ENCODE results near the gene CABLES1. TPM values are rescaled to one million over a fixed set of nuclear protein-coding genes. Genes with fewer than 3 reads are reported as not detected.

Gene CABLES1
- total and polyA plus RNA-seq, 2 donors from 2014 or later, result 7.6 to 40.5 TPM

GRCh38 chr18:23207994-23208393 is 72.7 kb downstream of the CABLES1 start:
- DNase-seq (no peak), FAIRE-seq (no peak)
- Histone ChIP-seq H3K27ac (ENCODE audit: low read depth in 2 of 2, low read length in 2 of 2) (no peak overlapping the region), H3K9me3 (ENCODE audit: control insufficient read depth in 2 of 3, insufficient read depth in 1 of 3, low read length in 3 of 3) (no peaks in the 10 kb centered on the region), H3K36me3 (ENCODE audit: control insufficient read depth in 2 of 3, insufficient read depth in 3 of 3, low read length in 3 of 3) (peaks cover 0 to 6% (median 0%) of the 10 kb centered on the region in 3 donors), H3K4me1 (ENCODE audit: control insufficient read depth in 2 of 3, insufficient read depth in 2 of 3, low read depth in 1 of 3, low read length in 3 of 3) (no peaks in the 10 kb centered on the region), H3K9ac (ENCODE audit: low read length in 3 of 3) (no peak overlapping the region), H3K27me3 (ENCODE audit: control insufficient read depth, insufficient read depth, low read length) (no peaks in the 10 kb centered on the region), H3K4me3 (ENCODE audit: low read length in 3 of 3) (no peak overlapping the region)
- intact Hi-C loops (cut with DNase I), result no loop called here
- no peak for TF ChIP-seq CTCF (IDR thresholded peaks at IDR 0.05; ENCODE audit: borderline replicate concordance, extremely low read depth, insufficient read depth)

DNA sequence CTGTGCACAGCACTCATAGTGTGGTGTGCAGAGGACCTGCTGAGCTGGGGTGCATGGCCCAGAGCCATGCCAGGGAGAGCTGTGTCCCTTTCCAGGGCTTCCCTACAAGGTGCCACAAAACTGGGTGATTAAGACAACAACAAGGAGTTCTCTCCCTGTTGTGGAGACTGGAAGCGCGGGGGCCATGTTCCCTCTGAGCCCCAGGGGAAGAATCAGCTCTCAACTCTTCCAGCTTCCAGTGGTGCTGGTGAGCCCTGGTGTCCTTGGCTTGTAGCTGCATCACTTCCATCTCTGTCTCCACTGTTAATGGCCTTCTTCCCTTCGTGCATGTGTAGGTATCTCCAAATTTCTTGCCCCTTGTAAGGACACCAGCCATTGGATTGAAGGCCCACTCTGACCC is 73.3 kb downstream of the CABLES1 start:
- intact Hi-C loops (cut with DNase I), result no loop called here
- FAIRE-seq (no peak), DNase-seq (no peak)
- Histone ChIP-seq H3K9me3 (ENCODE audit: control insufficient read depth in 2 of 3, insufficient read depth in 1 of 3, low read length in 3 of 3) (no peaks in the 10 kb centered on the region), H3K27ac (ENCODE audit: low read depth in 2 of 2, low read length in 2 of 2) (no peak overlapping the region), H3K4me3 (ENCODE audit: low read length in 3 of 3) (no peak overlapping the region), H3K36me3 (ENCODE audit: control insufficient read depth in 2 of 3, insufficient read depth in 3 of 3, low read length in 3 of 3) (peaks cover 0 to 6% (median 0%) of the 10 kb centered on the region in 3 donors), H3K4me1 (ENCODE audit: control insufficient read depth in 2 of 3, insufficient read depth in 2 of 3, low read depth in 1 of 3, low read length in 3 of 3) (peaks cover 0 to 2% (median 0%) of the 10 kb centered on the region in 3 donors), H3K9ac (ENCODE audit: low read length in 3 of 3) (no peak overlapping the region), H3K27me3 (ENCODE audit: control insufficient read depth, insufficient read depth, low read length) (no peaks in the 10 kb centered on the region)
- no peak for TF ChIP-seq CTCF (IDR thresholded peaks at IDR 0.05; ENCODE audit: borderline replicate concordance, extremely low read depth, insufficient read depth)

DNA sequence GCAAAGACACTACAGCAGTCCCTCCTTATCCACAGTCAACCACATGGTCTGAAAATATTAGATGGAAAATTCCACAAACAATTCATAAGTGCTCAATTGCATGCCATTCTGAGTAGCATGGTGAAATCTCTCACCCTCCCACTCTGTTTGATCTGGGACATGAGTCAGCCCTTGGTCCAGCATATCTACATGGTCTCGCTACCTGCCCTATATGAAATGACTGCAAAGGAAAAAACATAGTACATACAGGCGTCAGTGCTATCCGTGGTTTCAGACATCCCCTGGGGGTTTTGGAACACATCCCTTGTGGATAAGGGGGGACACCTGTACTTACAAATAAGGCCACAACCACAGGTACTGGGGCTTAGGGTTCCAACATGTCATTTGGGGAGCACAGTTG is 73.7 kb downstream of the CABLES1 start:
- no peaks in the 10 kb centered on the region for H3K9me3 ChIP-seq (ENCODE audit: control insufficient read depth in 2 of 3, insufficient read depth in 1 of 3, low read length in 3 of 3)
- no peak for TF ChIP-seq CTCF (IDR thresholded peaks at IDR 0.05; ENCODE audit: borderline replicate concordance, extremely low read depth, insufficient read depth)
- H3K36me3 ChIP-seq (ENCODE audit: control insufficient read depth in 2 of 3, insufficient read depth in 3 of 3, low read length in 3 of 3), result peaks cover 0 to 6% (median 0%) of the 10 kb centered on the region in 3 donors
- peaks cover 0 to 2% (median 0%) of the 10 kb centered on the region in 3 donors for H3K4me1 ChIP-seq (ENCODE audit: control insufficient read depth in 2 of 3, insufficient read depth in 2 of 3, low read depth in 1 of 3, low read length in 3 of 3)
- intact Hi-C loops (cut with DNase I), result no loop called here
- H3K4me3 ChIP-seq (ENCODE audit: low read length in 3 of 3), result no peak overlapping the region
- H3K9ac ChIP-seq (ENCODE audit: low read length in 3 of 3), result no peak overlapping the region
- H3K27ac ChIP-seq (ENCODE audit: low read depth in 2 of 2, low read length in 2 of 2), result no peak overlapping the region
- FAIRE-seq, result no peak
- no peaks in the 10 kb centered on the region for H3K27me3 ChIP-seq (ENCODE audit: control insufficient read depth, insufficient read depth, low read length)
- no peak for DNase-seq

- intact Hi-C loops (cut with DNase I), result no loop called here
- no peak for FAIRE-seq
Observed at GRCh38 chr18:23209796-23210195, 74.5 kb downstream of the CABLES1 start.

More at GRCh38 chr18:23209796-23210195, 74.5 kb downstream of the CABLES1 start:
- H3K4me3 ChIP-seq (ENCODE audit: low read length in 3 of 3), result no peak overlapping the region
- no peaks in the 10 kb centered on the region for H3K9me3 ChIP-seq (ENCODE audit: control insufficient read depth in 2 of 3, insufficient read depth in 1 of 3, low read length in 3 of 3)
- H3K36me3 ChIP-seq (ENCODE audit: control insufficient read depth in 2 of 3, insufficient read depth in 3 of 3, low read length in 3 of 3), result peaks cover 3 to 11% (median 6%) of the 10 kb centered on the region in 3 donors
- H3K27me3 ChIP-seq (ENCODE audit: control insufficient read depth, insufficient read depth, low read length), result no peaks in the 10 kb centered on the region
- no peak overlapping the region for H3K9ac ChIP-seq (ENCODE audit: low read length in 3 of 3)
- no peak for DNase-seq
- TF ChIP-seq CTCF (IDR thresholded peaks at IDR 0.05; ENCODE audit: borderline replicate concordance, extremely low read depth, insufficient read depth), result no peak
- peaks cover 0 to 2% (median 0%) of the 10 kb centered on the region in 3 donors for H3K4me1 ChIP-seq (ENCODE audit: control insufficient read depth in 2 of 3, insufficient read depth in 2 of 3, low read depth in 1 of 3, low read length in 3 of 3)
- no peak overlapping the region for H3K27ac ChIP-seq (ENCODE audit: low read depth in 2 of 2, low read length in 2 of 2)

All from kidney (tissue), 14 donors.